Measurements from ENCODE around the gene CCR7. TPM values are rescaled to one million over a fixed set of nuclear protein-coding genes. Genes with fewer than 3 reads are reported as not detected.
A peak's percentile ranks its signal among the peaks of the same experiment; 100 is the strongest.

The CCR7 gene
- total RNA-seq, 2 donors from 2014 or later, result 65.7 to 71.1 TPM

GRCh38 chr17:40511667-40512220 is 53.5 kb downstream of the CCR7 start:
- DNase-seq (ENCODE audit: low spot score) (no peak), ATAC-seq (no peak)
- Mint-ChIP-seq H3K4me3 (no peak overlapping the region), H3K9me3 (no peaks in the 10 kb centered on the region), H3K27me3 (peaks cover 0 to 6% of the 10 kb centered on the region in 2 donors), H3K27ac (no peak overlapping the region), H3K36me3 (no peaks in the 10 kb centered on the region), H3K4me1 (ENCODE audit: low read depth in 2 of 2) (peaks cover 32% of the 10 kb centered on the region in 2 donors)

GRCh38 chr17:40511136-40511535 is 54.1 kb downstream of the CCR7 start:
- peaks cover 0 to 6% of the 10 kb centered on the region in 2 donors for H3K27me3 Mint-ChIP-seq
- H3K9me3 Mint-ChIP-seq, result no peaks in the 10 kb centered on the region
- ATAC-seq (no peak), DNase-seq (ENCODE audit: low spot score) (no peak)
- H3K36me3 Mint-ChIP-seq, result no peaks in the 10 kb centered on the region
- no peak overlapping the region for H3K4me3 Mint-ChIP-seq
- H3K27ac Mint-ChIP-seq, result no peak overlapping the region
- H3K4me1 Mint-ChIP-seq (ENCODE audit: low read depth in 2 of 2), result peaks cover 26 to 28% of the 10 kb centered on the region in 2 donors

- no peak overlapping the region for H3K4me3 Mint-ChIP-seq
Measured at GRCh38 chr17:40510328-40510648, 55.0 kb downstream of the CCR7 start.

GRCh38 chr17:40509626-40510327 is 55.5 kb downstream of the CCR7 start:
- H3K9me3 Mint-ChIP-seq, result no peaks in the 10 kb centered on the region
- peaks cover 12 to 16% of the 10 kb centered on the region in 2 donors for H3K4me1 Mint-ChIP-seq (ENCODE audit: low read depth in 2 of 2)
- H3K36me3 Mint-ChIP-seq, result no peaks in the 10 kb centered on the region
- peaks cover 0 to 4% of the 10 kb centered on the region in 2 donors for H3K27me3 Mint-ChIP-seq
- H3K27ac Mint-ChIP-seq, result peak overlapping the region in 1 of 2 donors; percentile 40
- no peak overlapping the region for H3K4me3 Mint-ChIP-seq
- ATAC-seq, result no peak
- DNase-seq (ENCODE audit: low spot score), result no peak

More at GRCh38 chr17:40510328-40510648, 55.0 kb downstream of the CCR7 start:
- Mint-ChIP-seq H3K27me3 (peaks cover 0 to 4% of the 10 kb centered on the region in 2 donors), H3K4me1 (ENCODE audit: low read depth in 2 of 2) (peaks cover 17 to 20% of the 10 kb centered on the region in 2 donors), H3K36me3 (no peaks in the 10 kb centered on the region), H3K27ac (no peak overlapping the region), H3K9me3 (no peaks in the 10 kb centered on the region)
- DNase-seq (ENCODE audit: low spot score), result no peak
- no peak for ATAC-seq

- H3K27me3 Mint-ChIP-seq, result no peaks in the 10 kb centered on the region
- H3K36me3 Mint-ChIP-seq, result no peaks in the 10 kb centered on the region
- H3K4me1 Mint-ChIP-seq (ENCODE audit: low read depth in 2 of 2), result peaks cover 0 to 4% of the 10 kb centered on the region in 2 donors
- DNase-seq (ENCODE audit: low spot score) (no peak), ATAC-seq (no peak)
- H3K4me3 Mint-ChIP-seq, result no peak overlapping the region
- no peaks in the 10 kb centered on the region for H3K9me3 Mint-ChIP-seq
- no peak overlapping the region for H3K27ac Mint-ChIP-seq
Measured at GRCh38 chr17:40506786-40507185, 58.5 kb downstream of the CCR7 start.

Other genes starting within 250 kb of the CCR7 start
- gene GJD3, start 200.7 kb downstream of the CCR7 start, total RNA-seq, result not detected
- 100 to 1,000 TPM in 1 of 2 donors, 10 to 100 TPM in 1; 96.7 to 116 TPM for gene TOP2A, start 147.6 kb downstream of the CCR7 start, total RNA-seq
- gene IGFBP4, start 122.0 kb downstream of the CCR7 start, total RNA-seq, result under 1 TPM; 0.59 to 0.88 TPM
- gene TNS4, start 63.8 kb downstream of the CCR7 start, total RNA-seq, result 1 to 10 TPM in 1 of 2 donors, under 1 TPM in 1; 0.76 to 2.9 TPM
- 10 to 100 TPM; 76.2 to 94.6 TPM for gene SMARCE1, start 82.3 kb upstream of the CCR7 start, total RNA-seq
- gene KRT222, start 99.7 kb upstream of the CCR7 start, total RNA-seq, result not detected
- gene KRT24, start 138.3 kb upstream of the CCR7 start, total RNA-seq, result not detected
- not detected for gene KRT25, start 189.9 kb upstream of the CCR7 start, total RNA-seq
- not detected for gene KRT26, start 206.7 kb upstream of the CCR7 start, total RNA-seq
- gene KRT27, start 217.1 kb upstream of the CCR7 start, total RNA-seq, result not detected
- not detected for gene KRT28, start 234.5 kb upstream of the CCR7 start, total RNA-seq